Left lobe of liver (tissue), 2 donors: ENCODE measurements around the gene CAMK1D. TPM values are rescaled to one million over a fixed set of nuclear protein-coding genes. Genes with fewer than 3 reads are reported as not detected.
A peak's percentile ranks its signal among the peaks of the same experiment; 100 is the strongest.
"Not testable (repeated sequence)": the region's sequence is repeated elsewhere in the genome, so short reads cannot be mapped to it uniquely, and the experiment has no call there.

Source experiments
- ATAC-seq: fragments of 200-7000 bp; cut with Tn5 transposase; one replicate; pipeline ENCODE4 v1.9.1; 2020; ENCODE audit warnings: mild to moderate bottlenecking, moderate library complexity
- DNase-seq: peaks from one replicate; pipeline ENCODE4 v3.0.0-alpha.2; 2020; ENCODE audit warnings: low spot score
- total RNA-seq: library from RNA; stranded (reverse); gene quantifications from one replicate; pipeline ENCODE4 v1.2.1, GENCODE V29; 2021
- donor health status: DM: no; HTN: no; CAD: no; lungs with moderate emphysema.
- donor health status: DM: no; HTN: yes; CAD: no.

CAMK1D gene
- total RNA-seq, 1 donor from 2014 or later: 8.1 TPM

- peak; percentile 21 for DNase-seq
- peak; percentile 60 for ATAC-seq
These were observed 358.3 kb downstream of the CAMK1D start for GRCh38 chr10:12707461-12708185.

GRCh38 chr10:12709000-12709401 lies 359.7 kb downstream of the CAMK1D start:
- DNase-seq (no peak), ATAC-seq (no peak)

GRCh38 chr10:12709521-12709963 lies 360.2 kb downstream of the CAMK1D start:
- no peak for DNase-seq
- ATAC-seq: no peak

- ATAC-seq: no peak
- DNase-seq: no peak
These were observed 360.8 kb downstream of the CAMK1D start for GRCh38 chr10:12710157-12710556.

- DNase-seq: peak; percentile 79
- ATAC-seq: peak; percentile 96
These were observed 361.4 kb downstream of the CAMK1D start for GRCh38 chr10:12710594-12711349.

- ATAC-seq: no peak
- no peak for DNase-seq
These were observed 362.0 kb downstream of the CAMK1D start for GRCh38 chr10:12711350-12711708.

GRCh38 chr10:12712293-12712983 lies 363.1 kb downstream of the CAMK1D start:
- ATAC-seq: no peak
- no peak for DNase-seq

- ATAC-seq: not testable (repeated sequence)
These were observed 363.6 kb downstream of the CAMK1D start for GRCh38 chr10:12712984-12713316.

GRCh38 chr10:12716042-12716441 lies 366.7 kb downstream of the CAMK1D start:
- DNase-seq (no peak), ATAC-seq (no peak)

More at GRCh38 chr10:12712984-12713316, 363.6 kb downstream of the CAMK1D start:
- DNase-seq: not testable (repeated sequence)

GRCh38 chr10:12717981-12718707 lies 368.8 kb downstream of the CAMK1D start:
- ATAC-seq: peak; percentile 47
- no peak for DNase-seq

- ATAC-seq: peak; percentile 63
These were observed 370.0 kb downstream of the CAMK1D start for GRCh38 chr10:12719365-12719764.

GRCh38 chr10:12720217-12720981 lies 371.1 kb downstream of the CAMK1D start:
- DNase-seq: peak; percentile 87
- ATAC-seq: peak; percentile 78

More at GRCh38 chr10:12719365-12719764, 370.0 kb downstream of the CAMK1D start:
- no peak for DNase-seq

GRCh38 chr10:12721334-12721733 lies 372.0 kb downstream of the CAMK1D start:
- ATAC-seq: no peak
- DNase-seq: no peak

GRCh38 chr10:12723220-12723619 lies 373.9 kb downstream of the CAMK1D start:
- DNase-seq: no peak
- no peak for ATAC-seq

- ATAC-seq: no peak
- DNase-seq: no peak
These were observed 375.6 kb downstream of the CAMK1D start for GRCh38 chr10:12724807-12725579.

- not testable (repeated sequence) for ATAC-seq, DNase-seq
These were observed 376.2 kb downstream of the CAMK1D start for GRCh38 chr10:12725580-12725888.

GRCh38 chr10:12726971-12727831 lies 377.9 kb downstream of the CAMK1D start:
- ATAC-seq (no peak), DNase-seq (no peak)

GRCh38 chr10:12727832-12728215 lies 378.5 kb downstream of the CAMK1D start:
- ATAC-seq: no peak
- DNase-seq: no peak

- ATAC-seq: no peak
- no peak for DNase-seq
These were observed 379.1 kb downstream of the CAMK1D start for GRCh38 chr10:12728494-12728893.
